Right lung (tissue), 5 donors: ENCODE results near the gene PROM1. TPM values are rescaled to one million over a fixed set of nuclear protein-coding genes. Genes with fewer than 3 reads are reported as not detected.

Source experiments
- DNase-seq, 2 donors: peaks; one replicate each; pipeline ENCODE4 v3.0.0-alpha.2; 2013
- polyA plus RNA-seq, 5 donors: library from polyadenylated mRNA; unstranded; fragments of 120-200 nt; gene quantifications; one replicate each; pipeline versions ENCODE4 v1.2.1 to v1.2.3, GENCODE V29; 2013; ENCODE audit warnings: inconsistent platforms in 1 of 5, low replicate concordance in 1 of 5; ENCODE audit not compliant: insufficient read length in 5 of 5, insufficient read depth in 1 of 5

The PROM1 gene
- polyA plus RNA-seq, 5 donors = 18.5 to 32.7 (median 23.7) TPM

DNA sequence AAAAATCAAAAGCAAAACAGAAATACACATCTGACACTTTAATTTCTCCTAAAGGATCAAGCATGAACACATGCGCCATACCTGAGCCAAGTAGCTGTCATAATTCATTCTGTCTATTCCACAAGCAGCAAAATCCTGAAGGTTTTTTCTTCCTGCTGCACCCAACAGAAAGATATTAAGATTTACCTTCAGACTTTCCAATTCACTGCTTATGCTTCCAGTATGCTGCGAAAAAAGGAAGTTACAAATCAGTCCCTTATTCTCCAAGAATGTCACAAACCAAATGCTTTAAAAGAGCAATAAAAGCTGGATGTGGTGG, 91.7 kb downstream of the PROM1 start:
- no peak for DNase-seq

- DNase-seq = no peak
Measured at GRCh38 chr4:15990570-15991285, 93.1 kb downstream of the PROM1 start.

DNA sequence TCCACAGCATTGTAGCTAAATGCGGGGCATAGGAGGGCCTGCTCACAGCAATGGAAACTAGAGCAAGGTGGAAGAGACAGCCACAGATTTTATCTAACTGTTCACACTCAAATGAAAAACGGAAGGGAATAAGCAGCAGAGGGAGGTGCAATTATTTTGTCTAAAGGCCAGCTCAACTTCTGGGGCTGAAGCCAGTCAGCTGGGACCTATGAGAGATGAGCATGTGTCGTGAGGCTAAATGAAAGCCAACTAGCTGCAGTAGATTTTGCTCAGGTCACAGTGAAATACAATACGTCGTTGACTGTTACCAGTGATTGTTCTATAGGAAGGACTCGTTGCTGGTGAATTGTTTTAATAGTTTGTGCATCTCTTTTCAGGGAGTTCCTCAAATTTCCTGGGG, 94.4 kb downstream of the PROM1 start:
- DNase-seq = no peak

- DNase-seq = no peak
Measured at GRCh38 chr4:15988222-15988621, 95.6 kb downstream of the PROM1 start.

DNA sequence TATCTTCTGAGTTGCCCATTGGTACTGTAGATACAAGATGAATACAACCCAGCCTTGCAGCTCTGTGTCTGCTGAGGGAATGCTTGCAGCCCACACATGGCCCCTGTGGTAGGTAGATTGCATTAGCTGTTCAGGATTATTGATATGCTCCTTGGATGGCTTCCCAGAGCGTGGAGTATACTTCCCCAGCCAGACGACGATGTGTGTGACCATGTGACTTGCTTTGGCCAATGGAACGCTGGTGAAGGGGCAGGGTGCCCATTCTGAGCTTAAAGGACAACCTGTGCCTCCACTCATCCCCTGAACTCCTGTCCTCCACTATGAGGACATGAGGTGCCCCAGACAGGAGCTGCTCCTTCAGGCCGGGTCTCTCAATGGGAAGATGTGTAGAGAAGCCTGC, 96.9 kb downstream of the PROM1 start:
- DNase-seq = no peak

DNA sequence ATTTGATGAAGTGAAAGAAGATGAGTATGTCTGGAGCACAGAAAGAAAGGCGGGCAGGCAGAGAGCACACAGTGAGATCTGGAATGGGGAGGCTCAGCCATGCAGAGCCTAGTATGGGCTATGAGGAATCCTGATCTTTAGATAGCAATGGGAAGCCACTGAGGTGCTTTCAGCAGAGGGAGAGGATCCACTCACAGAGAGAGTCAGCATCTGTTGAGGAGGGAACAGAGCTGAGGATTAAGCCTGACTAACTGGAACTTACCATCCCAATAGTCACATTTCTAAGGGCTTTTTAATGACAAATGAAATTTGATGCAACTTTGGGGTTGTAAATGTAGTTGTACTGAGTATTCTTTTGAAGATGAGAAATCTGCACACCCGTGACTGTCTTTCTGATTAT, 100.2 kb downstream of the PROM1 start:
- DNase-seq = no peak

GRCh38 chr4:15982842-15983524, 100.8 kb downstream of the PROM1 start:
- no peak for DNase-seq

- no peak for DNase-seq
Measured at GRCh38 chr4:15976456-15977447, 107.1 kb downstream of the PROM1 start.

- no peak for DNase-seq
Measured at GRCh38 chr4:15971068-15971801, 112.6 kb downstream of the PROM1 start.

GRCh38 chr4:15968551-15969300, 115.1 kb downstream of the PROM1 start:
- DNase-seq = no peak

- no peak for DNase-seq
Measured at GRCh38 chr4:15965325-15965724, 118.5 kb downstream of the PROM1 start.

DNA sequence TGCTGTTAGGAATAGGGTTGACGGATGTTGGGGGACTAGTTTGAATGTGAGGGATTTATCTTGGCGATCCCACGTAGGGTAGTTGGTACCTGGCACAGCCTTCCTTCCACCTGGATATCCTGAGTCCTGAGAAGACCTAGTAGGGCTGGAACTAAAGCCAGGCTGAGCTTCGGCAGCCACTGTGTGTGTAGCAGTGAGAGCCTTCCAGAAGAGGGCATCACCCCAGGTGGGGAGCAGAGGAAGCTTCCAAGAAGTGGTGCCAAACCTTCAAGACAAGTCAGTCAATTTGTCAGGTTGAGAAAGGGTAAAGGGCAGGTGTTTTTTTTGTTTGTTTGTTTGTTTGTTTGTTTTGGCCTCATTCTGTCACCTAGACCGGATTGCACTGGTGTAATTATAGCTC, 119.7 kb downstream of the PROM1 start:
- no peak for DNase-seq

DNA sequence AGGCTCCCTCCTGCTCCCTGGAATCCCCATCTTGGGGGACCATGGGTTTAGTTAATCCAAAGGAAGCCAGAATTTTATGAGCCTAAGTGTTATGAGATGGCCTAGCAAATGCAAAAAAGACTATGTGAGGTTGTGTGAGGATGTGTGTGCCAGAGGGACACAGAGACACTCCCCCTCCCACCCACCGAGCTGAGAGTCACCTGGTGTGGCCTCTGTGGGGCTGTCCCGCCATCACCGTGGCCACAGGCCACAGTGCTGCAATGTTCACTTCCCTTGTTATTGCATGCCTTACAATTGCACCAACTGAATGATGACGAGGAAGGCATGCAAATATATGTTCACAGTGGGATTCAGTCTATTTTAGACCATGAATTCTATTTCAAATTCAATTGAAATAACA, 120.2 kb downstream of the PROM1 start:
- DNase-seq = no peak

GRCh38 chr4:15963001-15963451, 120.8 kb downstream of the PROM1 start, which contains the start of gene FGFBP2:
TSS of gene FGFBP2 (minus strand) at chr4:15963175. CDS start at chr4:15963129, 46 bp downstream.
- DNase-seq = peak in 1 of 2 donors; percentile 23

GRCh38 chr4:15961781-15962510, 121.9 kb downstream of the PROM1 start:
- DNase-seq = no peak

- no peak for DNase-seq
Measured at GRCh38 chr4:15958562-15958961, 125.3 kb downstream of the PROM1 start.

DNA sequence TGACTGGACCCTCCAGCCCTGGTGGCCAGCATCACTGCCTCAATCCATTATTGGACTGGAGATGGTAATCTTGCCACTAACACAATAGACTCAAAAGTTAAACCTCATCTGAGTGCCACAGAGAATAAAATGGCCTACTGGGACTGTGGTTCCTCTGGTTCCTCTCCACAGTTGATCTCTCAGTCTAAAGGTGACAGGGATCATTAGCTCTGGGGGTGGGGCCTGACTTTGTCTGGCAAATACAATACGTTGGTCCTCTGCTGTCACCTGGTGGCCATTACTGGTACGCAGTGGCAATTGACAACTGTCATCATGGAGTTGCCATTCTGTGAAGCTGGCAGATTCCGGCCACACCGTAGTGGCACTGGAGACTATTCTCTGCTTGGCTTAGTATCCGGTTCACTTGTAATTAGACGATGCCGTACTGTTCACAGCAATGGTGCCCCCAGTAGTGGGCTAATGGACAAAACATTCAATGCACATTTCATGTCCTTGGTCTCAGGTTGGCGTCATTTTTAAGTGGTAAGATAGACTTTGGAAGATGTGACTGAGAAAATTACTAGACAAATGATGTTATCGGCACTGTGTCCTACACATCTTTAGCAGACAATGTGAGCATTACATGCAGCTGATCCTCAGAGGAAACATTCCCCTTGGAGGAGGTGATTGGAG, 127.5 kb downstream of the PROM1 start:
- peak in 1 of 2 donors; percentile 21 for DNase-seq

DNA sequence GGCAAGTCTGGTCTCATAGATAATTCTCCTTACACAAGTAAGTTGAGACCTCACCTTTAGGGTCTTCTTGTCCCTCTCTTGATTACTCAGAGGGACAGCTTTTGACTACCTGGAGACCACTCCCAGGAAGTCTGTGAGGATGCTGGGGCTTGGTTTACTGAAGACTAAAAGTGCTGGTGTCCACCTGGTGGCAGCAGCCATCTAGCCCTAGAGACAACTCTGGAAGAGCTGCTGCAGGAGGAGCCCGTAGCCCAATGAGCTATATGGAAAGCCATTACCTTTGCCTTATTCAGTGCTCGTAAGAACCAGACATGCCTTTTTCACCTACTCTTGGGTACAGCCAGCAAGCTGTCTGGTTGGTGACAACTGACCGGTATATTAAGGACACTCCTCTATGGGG, 128.2 kb downstream of the PROM1 start:
- no peak for DNase-seq

DNA sequence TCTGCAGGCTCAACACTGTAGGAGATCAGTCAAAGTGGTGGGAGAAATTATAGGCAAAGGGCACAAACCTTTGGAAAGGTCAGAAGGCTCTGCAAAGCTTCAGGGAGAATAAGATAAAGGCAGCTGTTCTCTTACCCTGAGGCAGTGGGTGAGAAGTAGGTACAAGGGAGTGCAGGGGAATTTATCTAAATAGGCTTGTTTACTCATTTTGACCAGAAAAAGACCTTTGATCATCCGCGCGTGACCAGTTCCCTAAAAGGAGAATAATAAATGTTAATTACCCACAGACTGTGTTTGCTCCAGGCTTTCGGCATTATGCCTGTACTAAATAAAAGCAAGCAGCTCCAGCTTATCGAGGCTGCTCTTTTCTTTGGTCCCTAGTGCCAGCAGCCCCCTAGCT, 130.2 kb downstream of the PROM1 start:
- no peak for DNase-seq
